Rectal smooth muscle tissue (tissue), 1 donor: ENCODE results near the gene PLXND1.

Source experiments
- H3K27ac ChIP-seq: one replicate; pipeline ENCODE4 v1.7.0; 2013; ENCODE audit warnings: low read depth, low read length, inconsistent platforms
- H3K27me3 ChIP-seq: one replicate; pipeline ENCODE4 v1.7.0; 2013; ENCODE audit warnings: low read length; ENCODE audit not compliant: control insufficient read depth, insufficient read depth
- H3K36me3 ChIP-seq: one replicate; pipeline ENCODE4 v1.7.0; 2013; ENCODE audit warnings: low read length; ENCODE audit not compliant: control insufficient read depth, insufficient read depth
- H3K4me1 ChIP-seq: one replicate; pipeline ENCODE4 v1.7.0; 2013; ENCODE audit warnings: low read length; ENCODE audit not compliant: control insufficient read depth, insufficient read depth
- H3K4me3 ChIP-seq: one replicate; pipeline ENCODE4 v1.7.0; 2013; ENCODE audit warnings: low read length
- H3K9ac ChIP-seq: one replicate; pipeline ENCODE4 v1.7.0; 2013; ENCODE audit warnings: low read length

PLXND1 gene

DNA sequence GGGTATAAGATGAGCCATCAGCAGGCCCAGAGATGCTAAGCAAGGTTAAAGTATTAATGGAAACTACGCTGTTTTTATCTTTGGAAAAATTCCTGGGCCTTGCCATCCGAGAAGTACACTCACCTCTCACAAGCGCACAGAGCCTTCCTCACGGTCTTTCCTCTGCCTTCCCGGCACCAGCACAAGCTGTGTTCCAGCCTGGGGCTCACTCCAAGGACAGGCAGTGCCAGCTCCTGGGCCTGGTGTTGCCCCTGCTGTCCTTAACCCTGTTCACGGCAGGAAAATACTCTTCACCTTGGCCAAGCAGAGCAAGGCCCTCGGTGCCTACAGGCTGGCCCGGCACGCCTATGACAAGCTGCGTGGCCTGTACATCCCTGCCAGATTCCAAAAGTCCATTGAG is 92.4 kb downstream of the PLXND1 start:
- Histone ChIP-seq H3K27ac (no peak overlapping the region), H3K4me1 (no peaks in the 10 kb centered on the region), H3K36me3 (peaks cover 19% of the 10 kb centered on the region), H3K27me3 (no peaks in the 10 kb centered on the region), H3K9ac (no peak overlapping the region), H3K4me3 (no peak overlapping the region)

DNA sequence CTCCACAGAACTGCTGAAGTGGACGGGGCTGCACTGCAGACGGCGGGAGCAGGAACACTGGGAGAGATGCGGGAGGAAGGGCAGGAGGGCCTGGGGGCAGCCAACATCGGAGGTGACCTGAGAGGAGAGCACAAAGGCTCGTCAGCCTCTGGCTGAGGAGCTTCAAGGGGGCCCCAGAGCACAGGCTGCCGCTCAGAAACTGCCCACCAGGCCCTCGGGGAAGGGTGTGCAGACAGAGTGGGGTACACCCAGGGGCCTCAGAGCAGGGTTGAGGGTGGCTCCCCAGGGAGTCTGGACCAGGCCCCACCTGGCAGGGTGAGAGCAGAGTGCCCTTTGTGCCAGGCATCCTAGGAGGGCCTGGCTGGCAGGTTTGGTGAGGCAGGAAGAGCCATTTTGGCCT is 92.8 kb downstream of the PLXND1 start:
- Histone ChIP-seq H3K4me1 (no peaks in the 10 kb centered on the region), H3K9ac (no peak overlapping the region), H3K27ac (no peak overlapping the region), H3K36me3 (peaks cover 19% of the 10 kb centered on the region), H3K4me3 (no peak overlapping the region), H3K27me3 (no peaks in the 10 kb centered on the region)

DNA sequence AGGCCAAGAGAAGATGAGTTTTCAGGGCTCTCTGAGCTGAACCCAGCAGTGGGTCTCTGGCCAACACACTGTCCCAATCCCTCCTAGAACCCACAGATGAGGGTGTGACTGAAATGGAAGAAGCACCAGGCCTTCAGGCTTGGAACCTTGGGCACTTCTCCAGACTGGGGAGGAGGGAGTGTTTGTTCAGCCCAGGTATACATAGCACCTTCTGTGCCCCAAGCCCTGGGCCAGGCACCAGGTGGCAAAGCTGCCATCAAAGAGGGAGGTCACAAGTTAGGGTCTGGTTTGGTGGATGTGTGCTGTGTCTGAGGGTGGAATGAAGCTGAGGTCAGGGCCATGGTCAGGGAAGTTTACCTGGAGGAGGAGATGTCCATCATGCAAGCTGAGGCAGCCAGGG is 93.9 kb downstream of the PLXND1 start:
- Histone ChIP-seq H3K36me3 (peaks cover 19% of the 10 kb centered on the region), H3K9ac (no peak overlapping the region), H3K27me3 (no peaks in the 10 kb centered on the region), H3K4me1 (no peaks in the 10 kb centered on the region), H3K27ac (no peak overlapping the region), H3K4me3 (no peak overlapping the region)

DNA sequence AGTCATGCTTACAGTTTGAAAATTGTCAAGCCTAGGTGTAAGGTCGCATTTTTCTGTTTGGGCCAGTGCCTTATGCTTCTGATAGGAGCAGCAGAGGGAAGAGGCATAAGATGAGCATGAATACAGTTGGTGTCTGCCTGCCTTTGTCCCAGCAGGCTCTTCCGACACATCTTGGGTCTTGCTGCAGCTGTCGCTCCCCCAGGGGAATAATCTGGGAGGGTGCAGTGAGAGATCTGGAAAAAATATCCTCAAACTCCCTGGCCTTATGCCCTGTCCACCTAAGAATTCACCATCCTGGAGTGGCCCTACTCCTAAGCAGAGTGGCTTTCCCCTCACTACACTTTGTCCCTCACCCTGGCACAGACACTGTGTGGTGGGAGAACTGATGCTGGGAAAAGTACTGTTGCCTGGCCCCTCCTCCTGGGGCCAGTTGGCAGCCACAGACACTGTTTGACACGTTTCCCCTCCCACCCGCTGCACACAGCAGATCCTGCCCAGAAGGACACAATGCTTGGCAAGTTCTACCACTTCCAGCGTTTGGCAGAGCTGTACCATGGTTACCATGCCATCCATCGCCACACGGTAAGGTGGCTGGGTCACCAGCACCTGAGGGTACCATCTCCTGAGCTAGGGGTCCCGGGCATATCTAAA is 99.2 kb downstream of the PLXND1 start:
- Histone ChIP-seq H3K9ac (no peak overlapping the region), H3K27me3 (no peaks in the 10 kb centered on the region), H3K27ac (no peak overlapping the region), H3K4me1 (no peaks in the 10 kb centered on the region), H3K36me3 (peaks cover 12% of the 10 kb centered on the region), H3K4me3 (no peak overlapping the region)

DNA sequence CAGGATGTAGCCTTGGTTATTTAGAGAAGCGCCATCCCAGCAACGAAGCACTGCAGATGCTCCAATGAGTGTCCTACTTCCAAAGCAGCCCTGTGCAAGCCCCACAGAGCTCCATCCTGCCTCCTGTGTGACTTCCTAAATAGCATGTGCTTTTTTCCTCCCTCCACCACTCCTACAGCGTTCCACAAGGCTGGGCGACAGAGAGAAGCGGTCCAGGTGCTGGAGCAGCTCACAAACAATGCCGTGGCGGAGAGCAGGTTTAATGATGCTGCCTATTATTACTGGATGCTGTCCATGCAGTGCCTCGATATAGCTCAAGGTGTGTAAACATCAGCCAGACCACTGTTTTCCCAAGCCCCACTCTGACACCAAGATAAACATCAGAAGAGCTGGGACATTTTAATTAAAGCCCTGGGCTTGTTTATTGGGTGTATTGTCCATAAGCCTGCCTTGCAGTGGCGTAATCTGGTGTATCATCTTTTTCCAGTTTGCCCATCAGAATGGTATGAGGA is 100.2 kb downstream of the PLXND1 start:
- Histone ChIP-seq H3K36me3 (peaks cover 9% of the 10 kb centered on the region), H3K9ac (no peak overlapping the region), H3K4me3 (no peak overlapping the region), H3K27ac (no peak overlapping the region), H3K27me3 (no peaks in the 10 kb centered on the region), H3K4me1 (no peaks in the 10 kb centered on the region)

DNA sequence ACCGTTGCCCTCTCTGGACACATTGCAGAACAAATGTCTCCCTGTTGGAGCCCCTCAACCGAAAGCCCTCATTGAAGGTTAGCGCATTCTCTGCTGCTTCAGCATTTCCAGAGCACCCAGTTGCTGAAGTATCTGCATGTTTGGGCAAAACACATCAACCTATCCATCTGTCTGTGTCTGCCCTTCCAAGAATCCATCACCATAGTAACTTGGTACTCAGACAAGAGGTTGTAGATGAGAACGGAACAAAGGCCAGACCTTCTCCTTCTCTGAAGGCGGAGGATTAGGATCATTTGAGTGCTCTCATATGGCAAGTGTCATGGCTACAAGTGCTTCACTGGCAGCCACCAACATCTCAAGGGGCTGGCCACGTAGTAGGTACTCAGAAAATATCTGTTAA is 101.1 kb downstream of the PLXND1 start:
- Histone ChIP-seq H3K27me3 (no peaks in the 10 kb centered on the region), H3K9ac (no peak overlapping the region), H3K27ac (no peak overlapping the region), H3K36me3 (peaks cover 9% of the 10 kb centered on the region), H3K4me1 (no peaks in the 10 kb centered on the region), H3K4me3 (no peak overlapping the region)
